H1 (cell line): Measurements from ENCODE around the gene PYGB. TPM values are rescaled to one million over a fixed set of nuclear protein-coding genes. Genes with fewer than 3 reads are reported as not detected.

Source experiments
- CTCF ChIA-PET: fragments of 300-600 bp; sonication (Branson Sonifier 250); formaldehyde crosslinking; loops from one replicate; lab custom pipeline; 2021; ENCODE audit not compliant: partially characterized antibody; lab: Charles Lee
- POLR2A ChIA-PET: fragments of 300-600 bp; sonication (Branson Sonifier 250); formaldehyde crosslinking; loops from one replicate; lab custom pipeline; 2021; ENCODE audit warnings: inconsistent platforms; ENCODE audit not compliant: partially characterized antibody; lab: Charles Lee
- DNase-seq, 2 experiments: peaks; one replicate each; pipeline versions ENCODE4 v3.0.0 to v3.0.0-alpha.2; 2010 to 2022; ENCODE audit warnings: low spot score in 2 of 2, low read depth in 1 of 2, mixed read lengths in 1 of 2
- FAIRE-seq: peaks from 2 replicates; lab custom pipeline; 2011; peaks lifted over from hg19 to GRCh38; lab: Jason Lieb, UNC
- H2AFZ ChIP-seq: 2 replicates; pipeline ENCODE4 v1.8.1; 2012; ENCODE audit warnings: low read length, inconsistent platforms
- H2AK5ac ChIP-seq: 2 replicates; pipeline ENCODE4 v1.6.1; 2013; ENCODE audit warnings: low read depth, low read length
- H2BK120ac ChIP-seq: replicated peaks from 2 replicates; pipeline ENCODE3; 2013; ENCODE audit warnings: low read depth, low read length, inconsistent platforms
- H2BK12ac ChIP-seq: 2 replicates; pipeline ENCODE4 v1.6.1; 2013; ENCODE audit warnings: low read depth, low read length
- H2BK15ac ChIP-seq: 2 replicates; pipeline ENCODE4 v1.6.1; 2013; ENCODE audit warnings: low read length
- H2BK20ac ChIP-seq: 2 replicates; pipeline ENCODE4 v1.6.1; 2013; ENCODE audit warnings: low read length
- H2BK5ac ChIP-seq: 2 replicates; pipeline ENCODE4 v1.6.1; 2013; ENCODE audit warnings: low read depth, low read length
- H3K14ac ChIP-seq: 2 replicates; pipeline ENCODE4 v1.6.1; 2013; ENCODE audit warnings: inconsistent platforms; ENCODE audit not compliant: insufficient read length
- H3K18ac ChIP-seq: 2 replicates; pipeline ENCODE4 v1.6.1; 2013; ENCODE audit warnings: low read length; ENCODE audit errors: extremely low read depth
- H3K23ac ChIP-seq: 2 replicates; pipeline ENCODE4 v1.6.1; 2013; ENCODE audit warnings: inconsistent platforms; ENCODE audit not compliant: insufficient read length
- H3K23me2 ChIP-seq: 2 replicates; pipeline ENCODE4 v1.6.1; 2013; ENCODE audit warnings: low read depth, low read length
- H3K27ac ChIP-seq: 2 replicates; pipeline ENCODE4 v1.6.1; 2011; ENCODE audit warnings: low read depth, low read length, inconsistent platforms
- H3K27me3 ChIP-seq, 4 experiments: replicated peaks in 1 of 4; 1 replicate in 1 of 4; 2 replicates in 3 of 4; pipeline versions ENCODE4 v1.6.1 to v1.8.1; 2011 to 2013; ENCODE audit warnings: low read length in 3 of 4, mild to moderate bottlenecking in 3 of 4, inconsistent platforms in 2 of 4, mixed read lengths in 2 of 4, moderate library complexity in 1 of 4; ENCODE audit not compliant: control insufficient read depth in 3 of 4, insufficient read depth in 3 of 4; ENCODE audit errors: extremely low read depth in 1 of 4
- H3K36me3 ChIP-seq, 4 experiments: 2 replicates each; pipeline versions ENCODE4 v1.6.1 to v1.8.1; 2011 to 2013; ENCODE audit warnings: mild to moderate bottlenecking in 4 of 4, low read length in 3 of 4, moderate library complexity in 2 of 4, control low read depth in 1 of 4, inconsistent platforms in 1 of 4; ENCODE audit not compliant: insufficient read depth in 4 of 4, control insufficient read depth in 2 of 4
- H3K4ac ChIP-seq: replicated peaks from 2 replicates; pipeline ENCODE3; 2013; ENCODE audit warnings: low read length, low read depth, mixed read lengths, inconsistent platforms; ENCODE audit not compliant: insufficient read length
- H3K4me1 ChIP-seq, 4 experiments: replicated peaks in 1 of 4; 1 replicate in 1 of 4; 2 replicates in 3 of 4; pipeline versions ENCODE4 v1.6.1 to v1.8.1; 2011 to 2013; ENCODE audit warnings: low read length in 3 of 4, inconsistent platforms in 2 of 4, mixed read lengths in 1 of 4; ENCODE audit not compliant: insufficient read depth in 4 of 4, control insufficient read depth in 3 of 4
- H3K4me2 ChIP-seq, 2 experiments: 2 replicates each; pipeline versions ENCODE4 v1.6.1 to v1.8.1; 2011 to 2013; ENCODE audit warnings: low read depth in 2 of 2, low read length in 2 of 2, control low read depth in 1 of 2, inconsistent platforms in 1 of 2, mild to moderate bottlenecking in 1 of 2; ENCODE audit not compliant: insufficient read depth in 1 of 2
- H3K4me3 ChIP-seq, 4 experiments: fragments of 200-600, 300-600 bp in 1 of 4; sonication (generic), shearing (Covaris generic), sonication (Bioruptor Twin) in 1 of 4; 2 replicates each; pipeline versions ENCODE4 v1.5.1 to v1.8.1; 2011 to 2016; ENCODE audit warnings: low read length in 4 of 4, low read depth in 3 of 4, control low read depth in 2 of 4, inconsistent platforms in 2 of 4, mild to moderate bottlenecking in 2 of 4, mixed read lengths in 1 of 4, moderate library complexity in 1 of 4; ENCODE audit not compliant: insufficient read depth in 2 of 4; ENCODE audit errors: extremely low read depth in 1 of 4
- H3K56ac ChIP-seq: replicated peaks from 2 replicates; pipeline ENCODE3; 2013; ENCODE audit warnings: low read depth, mild to moderate bottlenecking, mixed read lengths, low read length, inconsistent platforms; ENCODE audit not compliant: insufficient read length
- H3K79me1 ChIP-seq: 2 replicates; pipeline ENCODE4 v1.6.1; 2013; ENCODE audit warnings: low read depth, low read length, control low read depth
- H3K79me2 ChIP-seq, 2 experiments: 2 replicates each; pipeline versions ENCODE4 v1.6.1 to v1.8.1; 2012 to 2013; ENCODE audit warnings: low read length in 2 of 2, mild to moderate bottlenecking in 2 of 2, inconsistent platforms in 1 of 2; ENCODE audit not compliant: insufficient read depth in 2 of 2, control insufficient read depth in 1 of 2
- H3K9ac ChIP-seq, 4 experiments: replicated peaks in 1 of 4; 1 replicate in 1 of 4; 2 replicates in 3 of 4; pipeline versions ENCODE4 v1.6.1 to v1.8.1; 2011 to 2013; ENCODE audit warnings: low read depth in 3 of 4, low read length in 3 of 4, control low read depth in 2 of 4, mild to moderate bottlenecking in 2 of 4, moderate library complexity in 2 of 4, inconsistent platforms in 1 of 4; ENCODE audit errors: extremely low read depth in 1 of 4
- H3K9me3 ChIP-seq, 2 experiments: 2 replicates each; pipeline versions ENCODE4 v1.6.1 to v1.8.1; 2012 to 2013; ENCODE audit warnings: mild to moderate bottlenecking in 2 of 2, moderate library complexity in 2 of 2, control low read depth in 1 of 2, inconsistent platforms in 1 of 2, low read depth in 1 of 2, low read length in 1 of 2, mixed read lengths in 1 of 2; ENCODE audit not compliant: insufficient read depth in 2 of 2
- H4K20me1 ChIP-seq, 2 experiments: replicated peaks in 1 of 2; 2 replicates each; pipeline versions ENCODE3 to v1.8.1; 2011 to 2013; ENCODE audit warnings: inconsistent platforms in 2 of 2, low read length in 2 of 2, mild to moderate bottlenecking in 1 of 2; ENCODE audit not compliant: insufficient read depth in 2 of 2, control insufficient read depth in 1 of 2
- H4K5ac ChIP-seq: 2 replicates; pipeline ENCODE4 v1.6.1; 2013; ENCODE audit warnings: low read length, low read depth, mixed read lengths, inconsistent platforms; ENCODE audit not compliant: insufficient read length
- H4K8ac ChIP-seq: 2 replicates; pipeline ENCODE4 v1.8.0; 2013; ENCODE audit warnings: mild to moderate bottlenecking, moderate library complexity, low read length, inconsistent platforms; ENCODE audit not compliant: insufficient read depth; ENCODE audit errors: extremely low read depth
- H4K91ac ChIP-seq: replicated peaks from 2 replicates; pipeline ENCODE3; 2013; ENCODE audit warnings: low read length, mixed read lengths, inconsistent platforms; ENCODE audit not compliant: insufficient read length
- CBX8 ChIP-seq: fragments of 300-800, 300-1000 bp; sonication (generic); IDR thresholded peaks from 2 replicates; pipeline ENCODE4 v1.7.1; 2016; ENCODE audit warnings: low read depth, low read length, borderline replicate concordance
- CHD2 ChIP-seq: IDR thresholded peaks from 2 replicates; pipeline ENCODE4 v1.6.1; 2012; ENCODE audit warnings: low read length, improper control_type of control experiment
- CTCF ChIP-seq, 3 experiments: IDR thresholded peaks; 1 replicate in 2 of 3; 2 replicates in 1 of 3; pipeline versions ENCODE4 v1.5.1 to v1.6.1; 2011; ENCODE audit warnings: low read length in 3 of 3, mild to moderate bottlenecking in 3 of 3, inconsistent platforms in 2 of 3, low read depth in 1 of 3, moderate library complexity in 1 of 3; ENCODE audit not compliant: insufficient read depth in 1 of 3; ENCODE audit errors: control extremely low read depth in 1 of 3
- GABPA ChIP-seq: IDR thresholded peaks from 2 replicates; pipeline ENCODE4 v1.6.1; 2011; ENCODE audit warnings: mild to moderate bottlenecking, low read length, moderate library complexity, borderline replicate concordance; ENCODE audit not compliant: insufficient read depth
- GTF2F1 ChIP-seq: IDR thresholded peaks from 2 replicates; pipeline ENCODE4 v1.6.1; 2012; ENCODE audit warnings: low read depth, low read length, improper control_type of control experiment, borderline replicate concordance
- KDM1A ChIP-seq: fragments of 200-600, 300-600 bp; sonication (generic); IDR thresholded peaks from 2 replicates; pipeline ENCODE4 v1.7.1; 2016; ENCODE audit warnings: mild to moderate bottlenecking, low read length, borderline replicate concordance
- KDM4A ChIP-seq: IDR thresholded peaks from one replicate; pipeline ENCODE4 v1.7.1; 2012; ENCODE audit warnings: low read depth, mild to moderate bottlenecking, moderate library complexity, low read length, inconsistent platforms; ENCODE audit not compliant: severe bottlenecking
- NANOG ChIP-seq: IDR thresholded peaks from 2 replicates; pipeline ENCODE4 v1.6.1; 2011; ENCODE audit warnings: low read length, low read depth, mild to moderate bottlenecking, inconsistent platforms; ENCODE audit not compliant: insufficient read depth, poor library complexity, severe bottlenecking
- SIRT6 ChIP-seq: IDR thresholded peaks from one replicate; pipeline ENCODE4 v1.7.1; 2012; ENCODE audit warnings: low read length, inconsistent platforms
- SRF ChIP-seq: IDR thresholded peaks from 2 replicates; pipeline ENCODE4 v1.6.1; 2011; ENCODE audit warnings: mild to moderate bottlenecking, low read depth, low read length, moderate library complexity
- TBP ChIP-seq: IDR thresholded peaks from 2 replicates; pipeline ENCODE4 v1.6.1; 2011; ENCODE audit warnings: low read depth, low read length, improper control_type of control experiment
- ZNF274 ChIP-seq: IDR thresholded peaks from 2 replicates; pipeline ENCODE4 v1.7.0; 2012; ENCODE audit warnings: low read length, borderline replicate concordance; ENCODE audit errors: extremely low read depth
- WGBS, 2 experiments: shearing (Covaris generic) in 1 of 2; methylation state at CpG; one replicate each; pipeline versions ENCODE4 v1.1.6 to v1.1.7; 2013 to 2015; ENCODE audit warnings: low lambda C conversion rate in 2 of 2, mixed read lengths in 2 of 2, inconsistent platforms in 1 of 2, low coverage in 1 of 2, missing lambda C conversion rate in 1 of 2; ENCODE audit not compliant: insufficient replicate concordance in 2 of 2, insufficient coverage in 1 of 2, insufficient read length in 1 of 2; ENCODE audit errors: extremely low coverage in 1 of 2, missing lambda C conversion rate in 1 of 2; 5-methylcytosine and 5-hydroxymethylcytosine counted together
- polyA plus RNA-seq, 7 experiments: library from polyadenylated mRNA; depleted of rRNA in 3 of 7; stranded (reverse) in 5 of 7; unstranded in 2 of 7; fragments of >200 nt in 5 of 7; fragments of 200-250 nt in 2 of 7; gene quantifications; 1 replicate in 5 of 7; 2 replicates in 1 of 7; 4 replicates in 1 of 7; pipeline versions ENCODE4 v1.2.1 to v1.2.3, GENCODE V29; 2011 to 2013; ENCODE audit warnings: missing spikeins in 2 of 7, mixed read lengths in 2 of 7
- total RNA-seq: library from RNA; stranded (reverse); fragmentation: NEBNext Ultra II Directional; extraction: Animal tissue kit (Norgen Biotek cat#: 25700); gene quantifications from 2 replicates; pipeline ENCODE4 v1.2.1, GENCODE V29; 2021

PYGB gene
- total and polyA plus RNA-seq, 2 of the 8 experiments (the other 6 are each of a cell fraction or from before 2014, with no cell fraction given): 26.6 to 56.0 TPM

GRCh38 chr20:25279403-25279802, 31.5 kb downstream of the PYGB start:
- Histone ChIP-seq H3K36me3 (peaks cover 2 to 29% (median 14%) of the 10 kb centered on the region in 4 experiments; a peak in 6 of 8 replicates), H4K5ac (no peak overlapping the region)
- TF ChIP-seq SIRT6 (no peak), ZNF274 (no peak), KDM1A (no peak), GABPA (no peak), CHD2 (no peak), TBP (no peak), CBX8 (no peak), NANOG (no peak), GTF2F1 (no peak), KDM4A (no peak), SRF (no peak), CTCF (IDR thresholded peaks at IDR 0.05; ENCODE audit: control extremely low read depth in 1 of 3, insufficient read depth in 1 of 3, low read depth in 1 of 3, low read length in 3 of 3) (no peak)

More at GRCh38 chr20:25279403-25279802, 31.5 kb downstream of the PYGB start:
- Histone ChIP-seq H2BK12ac (no peak overlapping the region), H2BK20ac (no peak overlapping the region), H4K8ac (no peak overlapping the region), H3K4me3 (no peak overlapping the region), H2AFZ (no peak overlapping the region), H3K9me3 (no peaks in the 10 kb centered on the region), H4K20me1 (peaks cover 4 to 12% of the 10 kb centered on the region in 2 experiments), H3K4ac (no peak overlapping the region), H3K27me3 (no peaks in the 10 kb centered on the region), H4K91ac (no peak overlapping the region), H3K9ac (no peak overlapping the region), H2BK15ac (no peak overlapping the region), H3K79me1 (no peaks in the 10 kb centered on the region; the same call in 1 of the 2 replicates), H3K4me2 (no peak overlapping the region), H2BK5ac (no peak overlapping the region; the same call in 1 of the 2 replicates), H3K4me1 (no peaks in the 10 kb centered on the region), H3K56ac (no peak overlapping the region), H3K14ac (no peak overlapping the region), H3K79me2 (no peaks in the 10 kb centered on the region), H3K27ac (no peak overlapping the region), H2AK5ac (no peak overlapping the region), H3K18ac (no peak overlapping the region), H2BK120ac (no peak overlapping the region), H3K23ac (no peak overlapping the region), H3K23me2 (no peaks in the 10 kb centered on the region)
- POLR2A ChIA-PET: interaction anchor here (2.2 kb wide), 1 partner anchor 10 kb away, joined by 5 read pairs; no protein-coding TSS in a partner anchor
- DNase-seq (no peak), FAIRE-seq (no peak)
- CTCF ChIA-PET: interaction anchor here (1.1 to 5.1 kb wide), 2 partner anchors 15 to 65 kb away, joined by 4 to 30 read pairs; no protein-coding TSS in a partner anchor
- 89% methylated on average over 9 of the region's 9 CpGs; no CpG with 5 or more reads in 1 of the 2 experiments for WGBS, 2 experiments
